Ishikawa (cell line): ENCODE data around the gene TRAPPC5.

ENCODE experiments used
- EP300 ChIP-seq: IDR thresholded peaks from 2 replicates; pipeline ENCODE4 v1.6.1; 2012; ENCODE audit warnings: borderline replicate concordance
- RAD21 ChIP-seq: IDR thresholded peaks from 2 replicates; pipeline ENCODE4 v1.6.1; 2012; ENCODE audit warnings: low read depth

GRCh38 chr19:7640803-7641202 lies 39.8 kb upstream of the TRAPPC5 start:
- no peak for TF ChIP-seq RAD21
- TF ChIP-seq EP300: no peak
